Hepatic stellate cell (primary cell): ENCODE data around the gene PCP2.

ENCODE experiments used
- DNase-seq: peaks from one replicate; pipeline ENCODE4 v3.0.0; 2011; ENCODE audit warnings: low spot score

The PCP2 gene

GRCh38 chr19:7633698-7634097 is at the start of gene PCP2:
Gene PCP2 (minus strand): TSS chr19:7633719. CDS start chr19:7633457, 262 bp downstream.
- DNase-seq, result no peak

GRCh38 chr19:7682175-7682855 is 48.8 kb upstream of the PCP2 start:
- DNase-seq, result no peak

GRCh38 chr19:7681340-7682174 is 48.0 kb upstream of the PCP2 start:
- peak; percentile 83 for DNase-seq

GRCh38 chr19:7680606-7681339 is 47.3 kb upstream of the PCP2 start, which contains the start of gene TRAPPC5:
Gene TRAPPC5 (plus strand): TSS chr19:7680833. CDS start chr19:7682254, 1,421 bp downstream.
- DNase-seq, result peak; percentile 94

GRCh38 chr19:7679771-7680605 is 46.5 kb upstream of the PCP2 start:
- no peak for DNase-seq

GRCh38 chr19:7678971-7679751 is 45.6 kb upstream of the PCP2 start:
- no peak for DNase-seq

- DNase-seq, result no peak
These were observed 44.3 kb upstream of the PCP2 start for GRCh38 chr19:7677669-7678311.

GRCh38 chr19:7676854-7677253 is 43.3 kb upstream of the PCP2 start, which contains the start of gene MCEMP1:
Gene MCEMP1 (plus strand): TSS chr19:7677090. CDS start chr19:7677121, 31 bp downstream.
- DNase-seq, result no peak

- no peak for DNase-seq
These were observed 42.9 kb upstream of the PCP2 start for GRCh38 chr19:7676376-7676775.

- peak; percentile 84 for DNase-seq
These were observed 40.8 kb upstream of the PCP2 start for GRCh38 chr19:7674010-7675005.

GRCh38 chr19:7672522-7672921 is 39.0 kb upstream of the PCP2 start:
- no peak for DNase-seq

GRCh38 chr19:7670790-7671189 is 37.3 kb upstream of the PCP2 start:
- DNase-seq, result no peak

GRCh38 chr19:7670150-7670783 is 36.7 kb upstream of the PCP2 start:
- DNase-seq, result no peak

GRCh38 chr19:7669641-7670040 is 36.1 kb upstream of the PCP2 start:
- no peak for DNase-seq

GRCh38 chr19:7668842-7669241 is 35.3 kb upstream of the PCP2 start, which contains the start of gene RETN:
Gene RETN (plus strand): TSS chr19:7669049. CDS start chr19:7669327, 278 bp downstream.
- DNase-seq, result no peak

- no peak for DNase-seq
These were observed 31.6 kb upstream of the PCP2 start for GRCh38 chr19:7665076-7665475.

- no peak for DNase-seq
These were observed 30.2 kb upstream of the PCP2 start for GRCh38 chr19:7663706-7664105.

GRCh38 chr19:7662657-7663056 is 29.1 kb upstream of the PCP2 start:
- DNase-seq, result no peak
